Thyroid gland (tissue), 4 donors: ENCODE results near the gene MLLT1. TPM values are rescaled to one million over a fixed set of nuclear protein-coding genes. Genes with fewer than 3 reads are reported as not detected.

Source experiments
- DNase-seq, 2 donors: peaks; one replicate each; pipeline ENCODE4 v3.0.0-alpha.2; 2019
- H3K27ac ChIP-seq, 3 donors: fragments of 200-600 bp; sonication (generic); 1 replicate in 2 of 3; 2 replicates in 1 of 3; pipeline ENCODE4 v1.5.1; 2016 to 2019; ENCODE audit warnings: mild to moderate bottlenecking in 1 of 3, moderate library complexity in 1 of 3
- H3K27me3 ChIP-seq: fragments of 200-600 bp; sonication (generic); one replicate; pipeline ENCODE4 v1.5.1; 2019
- H3K36me3 ChIP-seq, 2 donors: fragments of 200-600 bp; sonication (generic); one replicate each; pipeline ENCODE4 v1.5.1; 2016 to 2019
- H3K4me1 ChIP-seq, 2 donors: fragments of 200-600 bp; sonication (generic); one replicate each; pipeline ENCODE4 v1.5.1; 2017 to 2019
- H3K4me3 ChIP-seq, 3 donors: fragments of 200-600 bp; sonication (generic); replicated peaks in 1 of 3; 1 replicate in 2 of 3; 2 replicates in 1 of 3; pipeline ENCODE4 v1.5.1; 2016; ENCODE audit warnings: mild to moderate bottlenecking in 1 of 3
- H3K9me3 ChIP-seq: fragments of 200-600 bp; sonication (generic); one replicate; pipeline ENCODE4 v1.5.1; 2017
- POLR2A ChIP-seq, 2 donors: fragments of 450-650 bp; IDR thresholded peaks; one replicate each; pipeline ENCODE4 v1.6.1; 2017; ENCODE audit warnings: antibody characterized with exemption in 2 of 2, mild to moderate bottlenecking in 2 of 2, moderate library complexity in 1 of 2
- WGBS, 2 donors: methylation state at CpG; one replicate each; pipeline ENCODE4 v1.1.5; 2017; 5-methylcytosine and 5-hydroxymethylcytosine counted together
- intact Hi-C: fragments of 100-400 bp; cut with DNase I; formaldehyde crosslinking; loops from one replicate; pipeline ENCODE4 v1.15.1; 2023
- total RNA-seq, 4 donors: library from RNA; depleted of rRNA; stranded (reverse); fragments of >200 nt; gene quantifications; one replicate each; pipeline ENCODE4 v1.2.3, GENCODE V29; 2016
- TF ChIP-seq, protein P1 (sequence below), 6 experiments: fragments of 200-600 bp in 3 of 6; fragments of 450-650 bp in 3 of 6; sonication (generic) in 3 of 6; IDR thresholded peaks; one replicate each; pipeline ENCODE4 v1.5.1; 2016 to 2019; ENCODE audit warnings: antibody characterized with exemption in 6 of 6, mild to moderate bottlenecking in 2 of 6, inconsistent platforms in 1 of 6, moderate library complexity in 1 of 6

The MLLT1 gene
- total RNA-seq, 4 donors from 2014 or later: 19.2 to 35.0 (median 26.7) TPM

DNA sequence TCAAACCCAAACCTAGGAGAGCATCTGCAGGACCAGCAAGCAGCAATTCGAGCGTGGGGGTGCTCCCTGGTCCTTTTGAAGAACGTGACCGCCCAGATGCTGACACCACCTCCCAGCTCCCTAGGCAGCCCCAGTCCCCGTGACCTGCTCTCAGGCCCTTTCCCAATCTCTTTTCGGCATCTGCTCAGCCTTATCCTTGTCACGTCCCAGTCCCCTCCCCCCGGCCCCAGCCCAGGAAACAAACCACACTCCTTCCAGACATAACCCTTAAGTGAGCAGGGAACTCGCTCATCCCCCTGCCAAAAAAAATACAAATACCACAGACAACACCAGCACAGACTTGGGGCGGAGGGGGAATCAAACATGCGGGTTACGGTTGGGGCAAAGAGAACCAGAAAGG is 3.3 kb downstream of the MLLT1 start:
- intact Hi-C loops: loop anchor here (5.0 kb wide), 1 partner anchor 49 kb away; no protein-coding TSS in a partner anchor
- no peaks in the 10 kb centered on the region for H3K27me3 ChIP-seq
- peak overlapping the region in 2 of 3 donors; percentile 16 to 87 for H3K27ac ChIP-seq
- H3K36me3 ChIP-seq: no peaks in the 10 kb centered on the region
- no peak for TF ChIP-seq POLR2A (IDR thresholded peaks at IDR 0.05)
- TF ChIP-seq, protein P1, sequence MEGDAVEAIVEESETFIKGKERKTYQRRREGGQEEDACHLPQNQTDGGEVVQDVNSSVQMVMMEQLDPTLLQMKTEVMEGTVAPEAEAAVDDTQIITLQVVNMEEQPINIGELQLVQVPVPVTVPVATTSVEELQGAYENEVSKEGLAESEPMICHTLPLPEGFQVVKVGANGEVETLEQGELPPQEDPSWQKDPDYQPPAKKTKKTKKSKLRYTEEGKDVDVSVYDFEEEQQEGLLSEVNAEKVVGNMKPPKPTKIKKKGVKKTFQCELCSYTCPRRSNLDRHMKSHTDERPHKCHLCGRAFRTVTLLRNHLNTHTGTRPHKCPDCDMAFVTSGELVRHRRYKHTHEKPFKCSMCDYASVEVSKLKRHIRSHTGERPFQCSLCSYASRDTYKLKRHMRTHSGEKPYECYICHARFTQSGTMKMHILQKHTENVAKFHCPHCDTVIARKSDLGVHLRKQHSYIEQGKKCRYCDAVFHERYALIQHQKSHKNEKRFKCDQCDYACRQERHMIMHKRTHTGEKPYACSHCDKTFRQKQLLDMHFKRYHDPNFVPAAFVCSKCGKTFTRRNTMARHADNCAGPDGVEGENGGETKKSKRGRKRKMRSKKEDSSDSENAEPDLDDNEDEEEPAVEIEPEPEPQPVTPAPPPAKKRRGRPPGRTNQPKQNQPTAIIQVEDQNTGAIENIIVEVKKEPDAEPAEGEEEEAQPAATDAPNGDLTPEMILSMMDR (IDR thresholded peaks at IDR 0.05): no peak
- peak; percentile 20 to 30 for DNase-seq
- H3K4me1 ChIP-seq: peaks cover 51 to 65% of the 10 kb centered on the region in 2 donors
- no peak overlapping the region for H3K4me3 ChIP-seq
- 71 to 84% methylated on average over 11 to 12 of the region's 12 CpGs for WGBS, 2 donors
- H3K9me3 ChIP-seq: no peaks in the 10 kb centered on the region

DNA sequence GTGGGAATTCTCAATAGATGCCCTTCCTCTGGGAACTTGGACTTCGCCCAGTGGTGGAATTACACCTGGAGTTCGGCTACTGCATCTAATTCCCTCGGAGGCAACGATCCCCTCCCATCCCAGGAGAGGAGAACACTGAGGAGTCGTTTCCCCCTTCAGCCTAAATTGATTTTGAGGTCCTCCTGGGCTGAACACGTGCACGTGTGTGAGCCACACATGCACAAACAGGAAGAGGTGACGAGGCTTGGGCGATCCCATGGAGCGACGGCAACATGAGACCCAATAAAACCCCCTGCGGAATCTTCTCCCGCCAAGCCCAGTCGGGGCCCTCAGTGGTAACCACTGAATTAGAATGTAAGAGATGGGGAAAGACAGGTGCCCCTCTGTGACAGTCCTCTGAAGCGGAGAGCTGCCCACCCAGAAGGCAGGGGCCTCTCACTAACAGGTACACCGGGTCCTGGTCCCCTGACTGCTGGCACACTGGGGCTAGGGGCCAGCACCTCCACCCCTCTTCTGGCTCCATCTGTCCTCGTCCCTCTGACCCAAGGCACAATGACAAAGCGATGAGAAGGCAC is 4.5 kb downstream of the MLLT1 start:
- no peak for DNase-seq
- H3K4me1 ChIP-seq: peaks cover 59 to 77% of the 10 kb centered on the region in 2 donors
- no peak for TF ChIP-seq POLR2A (IDR thresholded peaks at IDR 0.05)
- TF ChIP-seq, protein P1 (IDR thresholded peaks at IDR 0.05): no peak
- H3K36me3 ChIP-seq: peaks cover 0 to under 1% of the 10 kb centered on the region in 2 donors
- no peaks in the 10 kb centered on the region for H3K9me3 ChIP-seq
- no peak overlapping the region for H3K4me3 ChIP-seq
- intact Hi-C loops: loop anchor here (5.0 kb wide), 1 partner anchor 48 kb away; no protein-coding TSS in a partner anchor
- WGBS, 2 donors: 86 to 88% methylated on average over 18 of the region's 18 CpGs
- H3K27me3 ChIP-seq: no peaks in the 10 kb centered on the region
- H3K27ac ChIP-seq: peak overlapping the region in 2 of 3 donors; percentile 82 to 87

GRCh38 chr19:6274756-6275155 is 5.0 kb downstream of the MLLT1 start:
- Histone ChIP-seq H3K27ac (peak overlapping the region; percentile 82 to 87 (median 85)), H3K27me3 (no peaks in the 10 kb centered on the region), H3K36me3 (peaks cover under 1 to 4% of the 10 kb centered on the region in 2 donors), H3K4me1 (peaks cover 59 to 79% of the 10 kb centered on the region in 2 donors), H3K9me3 (no peaks in the 10 kb centered on the region), H3K4me3 (no peak overlapping the region)
- intact Hi-C loops: loop anchor here (5.0 kb wide), 1 partner anchor 47 kb away; no protein-coding TSS in a partner anchor
- WGBS, 2 donors: 96 to 98% methylated on average over 5 to 8 of the region's 15 CpGs
- TF ChIP-seq, protein P1 (IDR thresholded peaks at IDR 0.05): no peak
- no peak for TF ChIP-seq POLR2A (IDR thresholded peaks at IDR 0.05)
- DNase-seq: no peak

GRCh38 chr19:6273701-6274601 is 5.8 kb downstream of the MLLT1 start:
- H3K27ac ChIP-seq: peak overlapping the region; percentile 82 to 87 (median 85)
- intact Hi-C loops: no loop called here
- H3K9me3 ChIP-seq: no peaks in the 10 kb centered on the region
- H3K4me3 ChIP-seq: no peak overlapping the region
- no peaks in the 10 kb centered on the region for H3K27me3 ChIP-seq
- 2 to 21% methylated on average over 21 to 23 of the region's 30 CpGs for WGBS, 2 donors
- peaks cover 4 to 9% of the 10 kb centered on the region in 2 donors for H3K36me3 ChIP-seq
- peaks cover 57 to 79% of the 10 kb centered on the region in 2 donors for H3K4me1 ChIP-seq
- DNase-seq: peak; percentile 92
- no peak for TF ChIP-seq POLR2A (IDR thresholded peaks at IDR 0.05)
- TF ChIP-seq, protein P1 (IDR thresholded peaks at IDR 0.05): no peak
